Trophoblast cell (in vitro differentiated cells and primary cell): ENCODE results near the gene TTLL12.

Experiments used
- DNase-seq, 2 donors: peaks; one replicate each; pipeline ENCODE4 v3.0.0-alpha.2; 2016
- H2AFZ ChIP-seq: 2 replicates; pipeline ENCODE4 v1.6.1; 2013; ENCODE audit warnings: low read length, moderate library complexity, mild to moderate bottlenecking; ENCODE audit not compliant: insufficient read depth, poor library complexity
- H2AK5ac ChIP-seq: 2 replicates; pipeline ENCODE4 v1.6.1; 2013; ENCODE audit warnings: mild to moderate bottlenecking, low read length
- H2BK120ac ChIP-seq: 2 replicates; pipeline ENCODE4 v1.6.1; 2013; ENCODE audit warnings: low read length, mild to moderate bottlenecking, moderate library complexity; ENCODE audit not compliant: insufficient read depth, poor library complexity
- H2BK12ac ChIP-seq: 2 replicates; pipeline ENCODE4 v1.6.1; 2013; ENCODE audit warnings: mild to moderate bottlenecking, low read length, moderate library complexity
- H2BK5ac ChIP-seq: 2 replicates; pipeline ENCODE4 v1.6.1; 2013; ENCODE audit warnings: low read length, low read depth, moderate library complexity, mild to moderate bottlenecking; ENCODE audit not compliant: poor library complexity
- H3K14ac ChIP-seq: 2 replicates; pipeline ENCODE4 v1.6.1; 2013; ENCODE audit warnings: mild to moderate bottlenecking, low read length
- H3K18ac ChIP-seq: 2 replicates; pipeline ENCODE4 v1.6.1; 2013; ENCODE audit warnings: mild to moderate bottlenecking, low read length
- H3K23ac ChIP-seq: 2 replicates; pipeline ENCODE4 v1.6.1; 2013; ENCODE audit warnings: low read length
- H3K27ac ChIP-seq: 2 replicates; pipeline ENCODE4 v1.5.1; 2013; ENCODE audit warnings: low read depth, mild to moderate bottlenecking, inconsistent platforms, low read length, moderate library complexity
- H3K27me3 ChIP-seq: 2 replicates; pipeline ENCODE4 v1.6.1; 2013; ENCODE audit warnings: inconsistent platforms, mild to moderate bottlenecking, low read length, moderate library complexity; ENCODE audit not compliant: insufficient read depth
- H3K36me3 ChIP-seq, 2 experiments: 1 replicate in 1 of 2; 2 replicates in 1 of 2; pipeline ENCODE4 v1.6.1; 2013; ENCODE audit warnings: low read length in 2 of 2, mild to moderate bottlenecking in 2 of 2, moderate library complexity in 1 of 2; ENCODE audit not compliant: insufficient read depth in 2 of 2, control insufficient read depth in 1 of 2
- H3K4ac ChIP-seq: 2 replicates; pipeline ENCODE4 v1.6.1; 2013; ENCODE audit warnings: low read depth, mild to moderate bottlenecking, low read length, moderate library complexity
- H3K4me1 ChIP-seq, 2 experiments: 1 replicate in 1 of 2; 2 replicates in 1 of 2; pipeline ENCODE4 v1.6.1; 2013; ENCODE audit warnings: low read length in 2 of 2, mild to moderate bottlenecking in 2 of 2, moderate library complexity in 1 of 2; ENCODE audit not compliant: insufficient read depth in 2 of 2, control insufficient read depth in 1 of 2
- H3K4me2 ChIP-seq: 2 replicates; pipeline ENCODE4 v1.6.1; 2013; ENCODE audit warnings: inconsistent platforms, mild to moderate bottlenecking, low read length, moderate library complexity
- H3K4me3 ChIP-seq: 2 replicates; pipeline ENCODE4 v1.5.1; 2013; ENCODE audit warnings: mild to moderate bottlenecking, low read depth, low read length, inconsistent platforms
- H3K79me1 ChIP-seq: one replicate; pipeline ENCODE4 v1.6.1; 2013; ENCODE audit warnings: low read length
- H3K79me2 ChIP-seq: 2 replicates; pipeline ENCODE4 v1.6.1; 2013; ENCODE audit warnings: low read length, mild to moderate bottlenecking; ENCODE audit not compliant: control insufficient read depth, insufficient read depth, poor library complexity
- H3K9ac ChIP-seq: 2 replicates; pipeline ENCODE4 v1.6.1; 2013; ENCODE audit warnings: mild to moderate bottlenecking, low read length
- H3K9me3 ChIP-seq: 2 replicates; pipeline ENCODE4 v1.6.1; 2013; ENCODE audit warnings: low read depth, mild to moderate bottlenecking, control low read depth, inconsistent platforms, low read length; ENCODE audit not compliant: insufficient read depth
- H4K12ac ChIP-seq: 2 replicates; pipeline ENCODE4 v1.6.1; 2013; ENCODE audit warnings: low read depth, mild to moderate bottlenecking, low read length, moderate library complexity
- H4K8ac ChIP-seq: 2 replicates; pipeline ENCODE4 v1.6.1; 2013; ENCODE audit warnings: low read depth, mild to moderate bottlenecking, low read length, moderate library complexity
- H4K91ac ChIP-seq: one replicate; pipeline ENCODE4 v1.6.1; 2013; ENCODE audit warnings: low read depth, mild to moderate bottlenecking, low read length, moderate library complexity
- WGBS: extraction: QIAGEN DNeasy Blood & Tissue Kit; methylation state at CpG from one replicate; pipeline ENCODE4 v1.1.7; 2013; ENCODE audit warnings: missing lambda C conversion rate; ENCODE audit not compliant: insufficient read length, insufficient coverage; ENCODE audit errors: extremely low coverage; 5-methylcytosine and 5-hydroxymethylcytosine counted together

Gene TTLL12

GRCh38 chr22:43173976-43174720 is 12.8 kb downstream of the TTLL12 start:
- Histone ChIP-seq H3K18ac (no peak overlapping the region), H4K12ac (no peak overlapping the region), H3K23ac (no peak overlapping the region), H3K27ac (no peak overlapping the region), H2BK12ac (no peak overlapping the region), H3K27me3 (no peaks in the 10 kb centered on the region), H3K36me3 (peaks cover 49 to 59% of the 10 kb centered on the region in 2 experiments), H3K4me1 (peaks cover 0 to under 1% of the 10 kb centered on the region in 2 experiments), H3K9me3 (no peaks in the 10 kb centered on the region), H3K79me2 (no peaks in the 10 kb centered on the region), H3K79me1 (no peaks in the 10 kb centered on the region), H3K14ac (no peak overlapping the region), H4K8ac (no peak overlapping the region), H4K91ac (no peak overlapping the region), H3K4me2 (no peak overlapping the region), H3K4ac (no peak overlapping the region), H3K4me3 (no peak overlapping the region), H2BK120ac (no peak overlapping the region), H2BK5ac (no peak overlapping the region), H3K9ac (no peak overlapping the region), H2AK5ac (no peak overlapping the region), H2AFZ (no peak overlapping the region)
- WGBS, result no CpG with 5 or more reads among the region's 39 CpGs
- DNase-seq, result no peak

- Histone ChIP-seq H3K9ac (no peak overlapping the region), H3K36me3 (peaks cover 44 to 53% of the 10 kb centered on the region in 2 experiments), H4K91ac (no peak overlapping the region), H2BK5ac (no peak overlapping the region), H3K14ac (no peak overlapping the region), H3K23ac (no peak overlapping the region), H3K4ac (no peak overlapping the region), H2AK5ac (no peak overlapping the region), H3K9me3 (no peaks in the 10 kb centered on the region), H3K4me1 (peaks cover 5% of the 10 kb centered on the region in 2 experiments), H3K79me2 (no peaks in the 10 kb centered on the region), H2AFZ (no peak overlapping the region), H3K18ac (no peak overlapping the region), H2BK12ac (no peak overlapping the region), H4K12ac (no peak overlapping the region), H3K27me3 (no peaks in the 10 kb centered on the region), H3K27ac (no peak overlapping the region), H3K4me3 (no peak overlapping the region), H3K4me2 (no peak overlapping the region), H4K8ac (no peak overlapping the region), H3K79me1 (peaks cover 4% of the 10 kb centered on the region), H2BK120ac (no peak overlapping the region)
- DNase-seq, result no peak
- WGBS, result no CpG with 5 or more reads among the region's 9 CpGs
These were observed 13.4 kb downstream of the TTLL12 start for GRCh38 chr22:43173566-43173965.

GRCh38 chr22:43172191-43172590 is 14.7 kb downstream of the TTLL12 start:
- Histone ChIP-seq H4K91ac (no peak overlapping the region), H4K8ac (no peak overlapping the region), H2BK5ac (no peak overlapping the region), H2AFZ (no peak overlapping the region), H3K4me1 (peaks cover 10 to 12% of the 10 kb centered on the region in 2 experiments), H3K27me3 (no peaks in the 10 kb centered on the region), H3K23ac (no peak overlapping the region), H3K18ac (no peak overlapping the region), H3K9ac (no peak overlapping the region), H3K14ac (no peak overlapping the region), H3K9me3 (no peaks in the 10 kb centered on the region), H3K36me3 (peaks cover 51 to 58% of the 10 kb centered on the region in 2 experiments), H3K4me3 (no peak overlapping the region), H2BK120ac (no peak overlapping the region), H2AK5ac (no peak overlapping the region), H3K27ac (no peak overlapping the region), H3K79me1 (peaks cover 4% of the 10 kb centered on the region), H3K4ac (no peak overlapping the region), H3K4me2 (no peak overlapping the region), H4K12ac (no peak overlapping the region), H2BK12ac (no peak overlapping the region), H3K79me2 (no peaks in the 10 kb centered on the region)
- WGBS, result no CpG with 5 or more reads among the region's 19 CpGs
- DNase-seq, result no peak

DNA sequence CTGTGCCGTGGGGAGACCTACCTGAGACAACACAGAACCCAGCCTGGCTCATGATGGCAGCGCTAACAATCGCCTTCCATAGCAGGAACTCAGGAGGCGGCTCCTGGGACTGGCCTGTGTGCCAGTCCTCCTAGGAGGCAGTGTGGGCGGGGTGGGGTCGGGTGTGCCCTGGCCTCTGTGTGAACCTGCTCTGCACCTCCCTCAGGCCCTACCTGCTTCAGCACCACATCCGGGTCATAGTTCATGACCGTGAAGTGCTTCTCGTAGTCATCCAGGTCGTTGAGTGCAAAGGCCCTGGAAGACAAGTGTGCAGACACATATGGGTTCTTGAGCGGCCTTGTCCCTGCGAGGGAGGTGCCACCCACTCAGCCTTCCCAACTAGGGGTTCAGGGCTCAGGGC is 15.3 kb downstream of the TTLL12 start:
- no peak overlapping the region for H2BK12ac ChIP-seq
- no peak overlapping the region for H3K4me3 ChIP-seq
- H3K9me3 ChIP-seq, result no peaks in the 10 kb centered on the region
- WGBS, result no CpG with 5 or more reads among the region's 12 CpGs
- H4K8ac ChIP-seq, result no peak overlapping the region
- H3K79me2 ChIP-seq, result no peaks in the 10 kb centered on the region
- DNase-seq, result no peak
- H2AFZ ChIP-seq, result no peak overlapping the region
- no peaks in the 10 kb centered on the region for H3K27me3 ChIP-seq
- H3K14ac ChIP-seq, result no peak overlapping the region
- no peak overlapping the region for H2BK120ac ChIP-seq
- H4K91ac ChIP-seq, result no peak overlapping the region
- no peak overlapping the region for H3K18ac ChIP-seq
- H4K12ac ChIP-seq, result no peak overlapping the region
- H2BK5ac ChIP-seq, result no peak overlapping the region
- peaks cover 10 to 12% of the 10 kb centered on the region in 2 experiments for H3K4me1 ChIP-seq
- H3K36me3 ChIP-seq, result peaks cover 51 to 59% of the 10 kb centered on the region in 2 experiments
- no peak overlapping the region for H3K27ac ChIP-seq
- no peak overlapping the region for H3K4me2 ChIP-seq
- no peak overlapping the region for H2AK5ac ChIP-seq
- H3K9ac ChIP-seq, result no peak overlapping the region
- H3K79me1 ChIP-seq, result peaks cover 4% of the 10 kb centered on the region
- H3K4ac ChIP-seq, result no peak overlapping the region
- H3K23ac ChIP-seq, result no peak overlapping the region
